ENCODE results near the gene ATOX1. TPM values are rescaled to one million over a fixed set of nuclear protein-coding genes. Genes with fewer than 3 reads are reported as not detected.

The ATOX1 gene
- total and polyA plus RNA-seq, 2 experiments from 2014 or later: 118 to 134 TPM

DNA sequence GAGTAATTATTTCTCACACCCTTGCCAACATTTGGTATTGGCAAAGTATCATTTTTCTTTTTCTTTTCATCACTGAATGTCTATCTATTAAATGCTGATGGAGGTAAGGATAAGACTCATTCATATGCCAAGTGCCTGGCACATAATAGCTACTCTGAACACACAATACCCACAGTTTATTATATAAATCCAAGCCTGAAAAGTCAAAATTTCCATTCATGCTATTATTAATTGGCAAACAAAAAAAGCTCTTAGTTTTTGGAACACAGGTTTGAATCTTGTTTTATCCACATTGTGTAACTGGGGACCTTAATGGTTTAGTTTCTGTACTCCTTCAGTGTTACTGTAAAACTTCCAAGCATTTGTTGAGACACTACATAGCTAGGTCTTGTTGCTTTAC lies 6.4 kb upstream of the ATOX1 start (continued):
- TF ChIP-seq EZH2 (IDR thresholded peaks at IDR 0.05; ENCODE audit: low read depth, unreplicated experiment) (no peak), ZNF114 (CRISPR knock-in tag; IDR thresholded peaks at IDR 0.05) (no peak), ZNF331 (CRISPR knock-in tag; IDR thresholded peaks at IDR 0.05; ENCODE audit: low read depth) (no peak), POLR2AphosphoS5 (IDR thresholded peaks at IDR 0.05; ENCODE audit: low read depth) (no peak)
- TF ChIP-seq, protein P1, sequence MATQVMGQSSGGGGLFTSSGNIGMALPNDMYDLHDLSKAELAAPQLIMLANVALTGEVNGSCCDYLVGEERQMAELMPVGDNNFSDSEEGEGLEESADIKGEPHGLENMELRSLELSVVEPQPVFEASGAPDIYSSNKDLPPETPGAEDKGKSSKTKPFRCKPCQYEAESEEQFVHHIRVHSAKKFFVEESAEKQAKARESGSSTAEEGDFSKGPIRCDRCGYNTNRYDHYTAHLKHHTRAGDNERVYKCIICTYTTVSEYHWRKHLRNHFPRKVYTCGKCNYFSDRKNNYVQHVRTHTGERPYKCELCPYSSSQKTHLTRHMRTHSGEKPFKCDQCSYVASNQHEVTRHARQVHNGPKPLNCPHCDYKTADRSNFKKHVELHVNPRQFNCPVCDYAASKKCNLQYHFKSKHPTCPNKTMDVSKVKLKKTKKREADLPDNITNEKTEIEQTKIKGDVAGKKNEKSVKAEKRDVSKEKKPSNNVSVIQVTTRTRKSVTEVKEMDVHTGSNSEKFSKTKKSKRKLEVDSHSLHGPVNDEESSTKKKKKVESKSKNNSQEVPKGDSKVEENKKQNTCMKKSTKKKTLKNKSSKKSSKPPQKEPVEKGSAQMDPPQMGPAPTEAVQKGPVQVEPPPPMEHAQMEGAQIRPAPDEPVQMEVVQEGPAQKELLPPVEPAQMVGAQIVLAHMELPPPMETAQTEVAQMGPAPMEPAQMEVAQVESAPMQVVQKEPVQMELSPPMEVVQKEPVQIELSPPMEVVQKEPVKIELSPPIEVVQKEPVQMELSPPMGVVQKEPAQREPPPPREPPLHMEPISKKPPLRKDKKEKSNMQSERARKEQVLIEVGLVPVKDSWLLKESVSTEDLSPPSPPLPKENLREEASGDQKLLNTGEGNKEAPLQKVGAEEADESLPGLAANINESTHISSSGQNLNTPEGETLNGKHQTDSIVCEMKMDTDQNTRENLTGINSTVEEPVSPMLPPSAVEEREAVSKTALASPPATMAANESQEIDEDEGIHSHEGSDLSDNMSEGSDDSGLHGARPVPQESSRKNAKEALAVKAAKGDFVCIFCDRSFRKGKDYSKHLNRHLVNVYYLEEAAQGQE (IDR thresholded peaks at IDR 0.05; ENCODE audit: unreplicated experiment): no peak
- TF ChIP-seq, protein P2, sequence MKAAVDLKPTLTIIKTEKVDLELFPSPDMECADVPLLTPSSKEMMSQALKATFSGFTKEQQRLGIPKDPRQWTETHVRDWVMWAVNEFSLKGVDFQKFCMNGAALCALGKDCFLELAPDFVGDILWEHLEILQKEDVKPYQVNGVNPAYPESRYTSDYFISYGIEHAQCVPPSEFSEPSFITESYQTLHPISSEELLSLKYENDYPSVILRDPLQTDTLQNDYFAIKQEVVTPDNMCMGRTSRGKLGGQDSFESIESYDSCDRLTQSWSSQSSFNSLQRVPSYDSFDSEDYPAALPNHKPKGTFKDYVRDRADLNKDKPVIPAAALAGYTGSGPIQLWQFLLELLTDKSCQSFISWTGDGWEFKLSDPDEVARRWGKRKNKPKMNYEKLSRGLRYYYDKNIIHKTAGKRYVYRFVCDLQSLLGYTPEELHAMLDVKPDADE (IDR thresholded peaks at IDR 0.05): no peak

DNA sequence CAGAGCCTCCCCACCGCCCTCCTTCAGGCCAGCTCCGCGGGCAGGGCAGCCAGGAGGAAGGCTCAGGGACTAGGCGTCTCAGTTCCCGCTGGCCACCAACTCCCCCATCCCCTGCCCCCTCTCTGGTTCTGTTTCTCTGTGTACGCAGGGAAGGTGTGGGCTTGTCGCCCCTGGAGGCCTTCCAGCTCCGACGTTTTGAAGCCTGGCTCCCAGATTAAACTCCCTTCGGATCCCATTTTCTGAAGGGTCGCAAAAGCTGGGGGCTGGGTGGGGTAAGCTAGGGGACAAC lies 346 bp downstream of the ATOX1 start:
- Histone ChIP-seq H3K4me2 (peak overlapping the region; percentile 88), H4K20me1 (replicated peaks; ENCODE audit: insufficient read depth) (no peaks in the 10 kb centered on the region; the same call in 1 of the 2 replicates), H3K79me2 (replicated peaks; ENCODE audit: insufficient read depth) (peaks cover 7% of the 10 kb centered on the region; the same call in 1 of the 2 replicates), H3K4me3 (peak overlapping the region; percentile 95), H3K27me3 (ENCODE audit: insufficient read depth) (no peaks in the 10 kb centered on the region), H3K9me2 (ENCODE audit: insufficient read depth) (no peaks in the 10 kb centered on the region), H3K27ac (ENCODE audit: low read depth) (no peak overlapping the region), H3F3A (replicated peaks; ENCODE audit: low read depth) (no peaks in the 10 kb centered on the region), H3K4me1 (ENCODE audit: insufficient read depth) (peaks cover 25% of the 10 kb centered on the region), H2AFZ (peak overlapping the region; percentile 97; the same call in 1 of the 2 replicates), H3K36me3 (ENCODE audit: insufficient read depth) (no peaks in the 10 kb centered on the region)
- H3K36me3 Mint-ChIP-seq (ENCODE audit: low read depth): peaks cover 3% of the 10 kb centered on the region; the same call in 1 of the 3 replicates
- H3K27me3 Mint-ChIP-seq (ENCODE audit: insufficient read depth, low read depth, poor library complexity): peaks cover 6% of the 10 kb centered on the region
- H3K4me1 Mint-ChIP-seq: peaks cover 28% of the 10 kb centered on the region
- ATAC-seq (peak; percentile 42), DNase-seq (ENCODE audit: low spot score) (no peak)
- no peaks in the 10 kb centered on the region for H3K9me3 Mint-ChIP-seq
- H3K4me3 Mint-ChIP-seq: peak overlapping the region; percentile 80
- no peak overlapping the region; the same call in 1 of the 2 replicates for H3K27ac Mint-ChIP-seq
- TF ChIP-seq NANOG (IDR thresholded peaks at IDR 0.05; ENCODE audit: borderline replicate concordance) (no peak), EZH2phosphoT487 (IDR thresholded peaks at IDR 0.05; ENCODE audit: unreplicated experiment) (no peak), CREB1 (CRISPR knock-in tag; IDR thresholded peaks at IDR 0.05; ENCODE audit: low read depth) (no peak), ZNF331 (CRISPR knock-in tag; IDR thresholded peaks at IDR 0.05; ENCODE audit: low read depth) (no peak), STAT1 (IDR thresholded peaks at IDR 0.05; ENCODE audit: unreplicated experiment) (no peak), ZNF114 (CRISPR knock-in tag; IDR thresholded peaks at IDR 0.05) (no peak)
- TF ChIP-seq, protein P2 (IDR thresholded peaks at IDR 0.05): no peak
- TF ChIP-seq, protein P3, sequence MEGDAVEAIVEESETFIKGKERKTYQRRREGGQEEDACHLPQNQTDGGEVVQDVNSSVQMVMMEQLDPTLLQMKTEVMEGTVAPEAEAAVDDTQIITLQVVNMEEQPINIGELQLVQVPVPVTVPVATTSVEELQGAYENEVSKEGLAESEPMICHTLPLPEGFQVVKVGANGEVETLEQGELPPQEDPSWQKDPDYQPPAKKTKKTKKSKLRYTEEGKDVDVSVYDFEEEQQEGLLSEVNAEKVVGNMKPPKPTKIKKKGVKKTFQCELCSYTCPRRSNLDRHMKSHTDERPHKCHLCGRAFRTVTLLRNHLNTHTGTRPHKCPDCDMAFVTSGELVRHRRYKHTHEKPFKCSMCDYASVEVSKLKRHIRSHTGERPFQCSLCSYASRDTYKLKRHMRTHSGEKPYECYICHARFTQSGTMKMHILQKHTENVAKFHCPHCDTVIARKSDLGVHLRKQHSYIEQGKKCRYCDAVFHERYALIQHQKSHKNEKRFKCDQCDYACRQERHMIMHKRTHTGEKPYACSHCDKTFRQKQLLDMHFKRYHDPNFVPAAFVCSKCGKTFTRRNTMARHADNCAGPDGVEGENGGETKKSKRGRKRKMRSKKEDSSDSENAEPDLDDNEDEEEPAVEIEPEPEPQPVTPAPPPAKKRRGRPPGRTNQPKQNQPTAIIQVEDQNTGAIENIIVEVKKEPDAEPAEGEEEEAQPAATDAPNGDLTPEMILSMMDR (conservative IDR thresholded peaks at IDR 0.05; ENCODE audit: low read depth in 2 of 2): no peak
- TF ChIP-seq, protein P4, sequence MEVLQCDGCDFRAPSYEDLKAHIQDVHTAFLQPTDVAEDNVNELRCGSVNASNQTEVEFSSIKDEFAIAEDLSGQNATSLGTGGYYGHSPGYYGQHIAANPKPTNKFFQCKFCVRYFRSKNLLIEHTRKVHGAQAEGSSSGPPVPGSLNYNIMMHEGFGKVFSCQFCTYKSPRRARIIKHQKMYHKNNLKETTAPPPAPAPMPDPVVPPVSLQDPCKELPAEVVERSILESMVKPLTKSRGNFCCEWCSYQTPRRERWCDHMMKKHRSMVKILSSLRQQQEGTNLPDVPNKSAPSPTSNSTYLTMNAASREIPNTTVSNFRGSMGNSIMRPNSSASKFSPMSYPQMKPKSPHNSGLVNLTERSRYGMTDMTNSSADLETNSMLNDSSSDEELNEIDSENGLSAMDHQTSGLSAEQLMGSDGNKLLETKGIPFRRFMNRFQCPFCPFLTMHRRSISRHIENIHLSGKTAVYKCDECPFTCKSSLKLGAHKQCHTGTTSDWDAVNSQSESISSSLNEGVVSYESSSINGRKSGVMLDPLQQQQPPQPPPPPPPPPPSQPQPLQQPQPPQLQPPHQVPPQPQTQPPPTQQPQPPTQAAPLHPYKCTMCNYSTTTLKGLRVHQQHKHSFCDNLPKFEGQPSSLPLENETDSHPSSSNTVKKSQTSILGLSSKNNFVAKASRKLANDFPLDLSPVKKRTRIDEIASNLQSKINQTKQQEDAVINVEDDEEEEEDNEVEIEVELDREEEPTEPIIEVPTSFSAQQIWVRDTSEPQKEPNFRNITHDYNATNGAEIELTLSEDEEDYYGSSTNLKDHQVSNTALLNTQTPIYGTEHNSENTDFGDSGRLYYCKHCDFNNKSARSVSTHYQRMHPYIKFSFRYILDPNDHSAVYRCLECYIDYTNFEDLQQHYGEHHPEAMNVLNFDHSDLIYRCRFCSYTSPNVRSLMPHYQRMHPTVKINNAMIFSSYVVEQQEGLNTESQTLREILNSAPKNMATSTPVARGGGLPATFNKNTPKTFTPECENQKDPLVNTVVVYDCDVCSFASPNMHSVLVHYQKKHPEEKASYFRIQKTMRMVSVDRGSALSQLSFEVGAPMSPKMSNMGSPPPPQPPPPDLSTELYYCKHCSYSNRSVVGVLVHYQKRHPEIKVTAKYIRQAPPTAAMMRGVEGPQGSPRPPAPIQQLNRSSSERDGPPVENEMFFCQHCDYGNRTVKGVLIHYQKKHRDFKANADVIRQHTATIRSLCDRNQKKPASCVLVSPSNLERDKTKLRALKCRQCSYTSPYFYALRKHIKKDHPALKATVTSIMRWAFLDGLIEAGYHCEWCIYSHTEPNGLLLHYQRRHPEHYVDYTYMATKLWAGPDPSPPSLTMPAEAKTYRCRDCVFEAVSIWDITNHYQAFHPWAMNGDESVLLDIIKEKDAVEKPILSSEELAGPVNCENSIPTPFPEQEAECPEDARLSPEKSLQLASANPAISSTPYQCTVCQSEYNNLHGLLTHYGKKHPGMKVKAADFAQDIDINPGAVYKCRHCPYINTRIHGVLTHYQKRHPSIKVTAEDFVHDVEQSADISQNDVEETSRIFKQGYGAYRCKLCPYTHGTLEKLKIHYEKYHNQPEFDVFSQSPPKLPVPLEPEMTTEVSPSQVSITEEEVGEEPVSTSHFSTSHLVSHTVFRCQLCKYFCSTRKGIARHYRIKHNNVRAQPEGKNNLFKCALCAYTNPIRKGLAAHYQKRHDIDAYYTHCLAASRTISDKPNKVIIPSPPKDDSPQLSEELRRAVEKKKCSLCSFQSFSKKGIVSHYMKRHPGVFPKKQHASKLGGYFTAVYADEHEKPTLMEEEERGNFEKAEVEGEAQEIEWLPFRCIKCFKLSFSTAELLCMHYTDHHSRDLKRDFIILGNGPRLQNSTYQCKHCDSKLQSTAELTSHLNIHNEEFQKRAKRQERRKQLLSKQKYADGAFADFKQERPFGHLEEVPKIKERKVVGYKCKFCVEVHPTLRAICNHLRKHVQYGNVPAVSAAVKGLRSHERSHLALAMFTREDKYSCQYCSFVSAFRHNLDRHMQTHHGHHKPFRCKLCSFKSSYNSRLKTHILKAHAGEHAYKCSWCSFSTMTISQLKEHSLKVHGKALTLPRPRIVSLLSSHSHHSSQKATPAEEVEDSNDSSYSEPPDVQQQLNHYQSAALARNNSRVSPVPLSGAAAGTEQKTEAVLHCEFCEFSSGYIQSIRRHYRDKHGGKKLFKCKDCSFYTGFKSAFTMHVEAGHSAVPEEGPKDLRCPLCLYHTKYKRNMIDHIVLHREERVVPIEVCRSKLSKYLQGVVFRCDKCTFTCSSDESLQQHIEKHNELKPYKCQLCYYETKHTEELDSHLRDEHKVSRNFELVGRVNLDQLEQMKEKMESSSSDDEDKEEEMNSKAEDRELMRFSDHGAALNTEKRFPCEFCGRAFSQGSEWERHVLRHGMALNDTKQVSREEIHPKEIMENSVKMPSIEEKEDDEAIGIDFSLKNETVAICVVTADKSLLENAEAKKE (CRISPR knock-in tag; IDR thresholded peaks at IDR 0.05): no peak

All from GM23338 (cell line).